ENCODE results near the gene KLF5. TPM values are rescaled to one million over a fixed set of nuclear protein-coding genes. Genes with fewer than 3 reads are reported as not detected.
A peak's percentile ranks its signal among the peaks of the same experiment; 100 is the strongest.

Gene KLF5
- total and polyA plus RNA-seq, 10 donors, result 0.74 to 5.4 (median 1.3) TPM

GRCh38 chr13:73038064-73038463, 20.7 kb upstream of the KLF5 start:
- no peaks in the 10 kb centered on the region for H3K9me3 ChIP-seq
- H3K4me3 ChIP-seq, result no peak overlapping the region
- intact Hi-C loops (cut with DNase I; ENCODE audit: low total_unique reads), result no loop called here

GRCh38 chr13:73039201-73040108, 19.4 kb upstream of the KLF5 start:
- intact Hi-C loops (cut with DNase I; ENCODE audit: low total_unique reads), result no loop called here
- Histone ChIP-seq H3K36me3 (no peaks in the 10 kb centered on the region), H3K27ac (peak overlapping the region in 3 of 8 donors; percentile 16 to 34 (median 26))

More at GRCh38 chr13:73038064-73038463, 20.7 kb upstream of the KLF5 start:
- Histone ChIP-seq H3K4me1 (no peaks in the 10 kb centered on the region), H3K27ac (no peak overlapping the region), H3K27me3 (replicated peaks in 1 of 7) (no peaks in the 10 kb centered on the region), H3K36me3 (no peaks in the 10 kb centered on the region)
- DNase-seq, result no peak
- TF ChIP-seq POLR2AphosphoS5 (IDR thresholded peaks at IDR 0.05) (no peak), CTCF (IDR thresholded peaks at IDR 0.05 in 8 of 11, conservative IDR thresholded peaks at IDR 0.05 in 3 of 11) (no peak), POLR2A (IDR thresholded peaks at IDR 0.05) (no peak)

GRCh38 chr13:73040484-73040883, 18.3 kb upstream of the KLF5 start:
- H3K27me3 ChIP-seq (replicated peaks in 1 of 7), result no peaks in the 10 kb centered on the region
- TF ChIP-seq CTCF (IDR thresholded peaks at IDR 0.05 in 8 of 11, conservative IDR thresholded peaks at IDR 0.05 in 3 of 11), result no peak
- TF ChIP-seq POLR2A (IDR thresholded peaks at IDR 0.05), result no peak
- TF ChIP-seq POLR2AphosphoS5 (IDR thresholded peaks at IDR 0.05), result no peak

More at GRCh38 chr13:73039201-73040108, 19.4 kb upstream of the KLF5 start:
- Histone ChIP-seq H3K4me1 (no peaks in the 10 kb centered on the region), H3K4me3 (no peak overlapping the region), H3K27me3 (replicated peaks in 1 of 7) (no peaks in the 10 kb centered on the region), H3K9me3 (no peaks in the 10 kb centered on the region)
- WGBS, 5 donors, result 67 to 88% (median 70%) methylated on average over 2 of the region's 2 CpGs
- DNase-seq, result no peak
- TF ChIP-seq CTCF (IDR thresholded peaks at IDR 0.05 in 8 of 11, conservative IDR thresholded peaks at IDR 0.05 in 3 of 11) (no peak), POLR2AphosphoS5 (IDR thresholded peaks at IDR 0.05) (no peak)

GRCh38 chr13:73040968-73041596, 17.7 kb upstream of the KLF5 start:
- Histone ChIP-seq H3K27me3 (replicated peaks in 1 of 7) (no peaks in the 10 kb centered on the region), H3K36me3 (no peaks in the 10 kb centered on the region), H3K9me3 (no peaks in the 10 kb centered on the region), H3K4me1 (no peaks in the 10 kb centered on the region), H3K27ac (peak overlapping the region in 4 of 8 donors; percentile 16 to 51 (median 23)), H3K4me3 (no peak overlapping the region)
- TF ChIP-seq CTCF (IDR thresholded peaks at IDR 0.05 in 8 of 11, conservative IDR thresholded peaks at IDR 0.05 in 3 of 11), result no peak
- TF ChIP-seq POLR2A (IDR thresholded peaks at IDR 0.05), result no peak
- 45 to 70% (median 55%) methylated on average over 7 of the region's 7 CpGs for WGBS, 5 donors
- no peak for DNase-seq
- intact Hi-C loops (cut with DNase I; ENCODE audit: low total_unique reads), result no loop called here

More at GRCh38 chr13:73040484-73040883, 18.3 kb upstream of the KLF5 start:
- H3K27ac ChIP-seq, result peak overlapping the region in 4 of 8 donors; percentile 16 to 51 (median 23)
- intact Hi-C loops (cut with DNase I; ENCODE audit: low total_unique reads), result no loop called here
- no peaks in the 10 kb centered on the region for H3K36me3 ChIP-seq
- no peaks in the 10 kb centered on the region for H3K9me3 ChIP-seq
- DNase-seq, result no peak
- no peaks in the 10 kb centered on the region for H3K4me1 ChIP-seq
- H3K4me3 ChIP-seq, result no peak overlapping the region
- WGBS, 5 donors, result 50 to 84% (median 72%) methylated on average over 3 of the region's 3 CpGs

Measured in spleen (tissue), 11 donors.